HEK293 (cell line): Measurements from ENCODE around the gene FLRT1.

Experiments
- CTCF ChIP-seq: fragments of 450-650 bp; formaldehyde crosslinking; IDR thresholded peaks from 2 replicates; pipeline ENCODE4 v1.5.1; 2016; ENCODE audit warnings: missing biosample characterization, missing genetic modification characterization
- PBX3 ChIP-seq: sonication (generic); formaldehyde crosslinking; IDR thresholded peaks from 2 replicates; pipeline ENCODE4 v1.8.1; 2022; ENCODE audit warnings: mild to moderate bottlenecking, moderate library complexity, missing genetic modification reagents
- PRDM4 ChIP-seq: fragments of 450-650 bp; formaldehyde crosslinking; IDR thresholded peaks from 2 replicates; pipeline ENCODE4 v1.5.1; 2017; ENCODE audit warnings: missing biosample characterization, missing genetic modification characterization
- YY1 ChIP-seq: fragments of 450-650 bp; formaldehyde crosslinking; IDR thresholded peaks from 2 replicates; pipeline ENCODE4 v1.5.1; 2018; ENCODE audit warnings: missing biosample characterization, missing genetic modification characterization
- ZBTB17 ChIP-seq: fragments of 450-650 bp; formaldehyde crosslinking; IDR thresholded peaks from 2 replicates; pipeline ENCODE4 v1.5.1; 2016; ENCODE audit warnings: missing biosample characterization, missing genetic modification characterization
- ZNF174 ChIP-seq: fragments of 450-650 bp; formaldehyde crosslinking; IDR thresholded peaks from 2 replicates; pipeline ENCODE4 v1.5.0; 2017; ENCODE audit warnings: missing biosample characterization, mild to moderate bottlenecking, missing genetic modification characterization
- ZNF239 ChIP-seq: fragments of 450-650 bp; formaldehyde crosslinking; IDR thresholded peaks from 2 replicates; pipeline ENCODE4 v1.5.1; 2016; ENCODE audit warnings: missing biosample characterization, missing genetic modification characterization
- ZNF391 ChIP-seq: fragments of 450-650 bp; formaldehyde crosslinking; IDR thresholded peaks from 2 replicates; pipeline ENCODE4 v1.5.1; 2016; ENCODE audit warnings: low read depth, missing biosample characterization, missing genetic modification characterization, borderline replicate concordance
- ZNF580 ChIP-seq: fragments of 450-650 bp; formaldehyde crosslinking; IDR thresholded peaks from 2 replicates; pipeline ENCODE4 v1.5.1; 2016; ENCODE audit warnings: missing biosample characterization, missing genetic modification characterization
- ZNF639 ChIP-seq: fragments of 450-650 bp; formaldehyde crosslinking; IDR thresholded peaks from 2 replicates; pipeline ENCODE4 v1.5.1; 2016; ENCODE audit warnings: missing biosample characterization, missing genetic modification characterization
- ZNF776 ChIP-seq: fragments of 450-650 bp; formaldehyde crosslinking; IDR thresholded peaks from 2 replicates; pipeline ENCODE4 v1.5.0; 2017; ENCODE audit warnings: missing biosample characterization, missing genetic modification characterization, borderline replicate concordance
- ZSCAN5A ChIP-seq: fragments of 450-650 bp; formaldehyde crosslinking; IDR thresholded peaks from 2 replicates; pipeline ENCODE4 v1.5.1; 2016; ENCODE audit warnings: missing biosample characterization, missing genetic modification characterization

GRCh38 chr11:64045700-64046099, 10.0 kb downstream of the FLRT1 start:
- TF ChIP-seq CTCF (tag by site-specific recombination) = no peak
- TF ChIP-seq PBX3 = no peak
- no peak for TF ChIP-seq YY1 (tag by site-specific recombination)
- no peak for TF ChIP-seq ZNF776 (tag by site-specific recombination)
- no peak for TF ChIP-seq ZSCAN5A (tag by site-specific recombination)
- TF ChIP-seq ZNF239 (tag by site-specific recombination) = no peak
- no peak for TF ChIP-seq ZNF639 (tag by site-specific recombination)
- no peak for TF ChIP-seq ZNF391 (tag by site-specific recombination)
- no peak for TF ChIP-seq PRDM4 (tag by site-specific recombination)
- no peak for TF ChIP-seq ZNF580
- no peak for TF ChIP-seq ZNF174 (tag by site-specific recombination)
- TF ChIP-seq ZBTB17 (tag by site-specific recombination) = no peak
